ENCODE results near the gene FBXO41. TPM values are rescaled to one million over a fixed set of nuclear protein-coding genes. Genes with fewer than 3 reads are reported as not detected.

The FBXO41 gene
- total RNA-seq, 1 donor: 10.5 TPM

DNA sequence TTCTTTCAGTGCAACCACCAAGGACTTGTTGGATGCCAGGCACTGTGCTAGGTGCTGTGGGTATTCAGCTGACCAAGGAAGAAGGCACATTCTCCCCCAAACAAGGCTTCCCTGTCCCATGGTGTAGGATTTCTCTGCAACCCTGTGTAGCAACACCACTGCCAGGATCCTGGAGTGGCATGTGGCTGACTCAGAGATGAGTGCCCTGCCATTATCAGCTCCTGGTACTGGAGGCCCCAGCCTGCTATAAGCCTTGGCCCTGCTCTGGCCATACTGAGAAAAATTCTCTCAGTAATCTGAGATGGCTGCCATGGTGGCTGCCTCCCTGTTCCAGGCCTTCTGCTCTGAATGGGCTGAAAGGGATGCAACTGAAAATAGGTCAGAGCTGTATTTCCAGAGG, 66.0 kb downstream of the FBXO41 start:
- no peak for DNase-seq (ENCODE audit: low read depth in 2 of 3, low spot score in 2 of 3)

GRCh38 chr2:73217826-73218225, 66.5 kb downstream of the FBXO41 start:
- DNase-seq (ENCODE audit: low read depth in 2 of 3, low spot score in 2 of 3): no peak

GRCh38 chr2:73217160-73217559, 67.1 kb downstream of the FBXO41 start:
- DNase-seq (ENCODE audit: low read depth in 2 of 3, low spot score in 2 of 3): no peak

GRCh38 chr2:73215254-73215653, 69.0 kb downstream of the FBXO41 start:
- no peak for DNase-seq (ENCODE audit: low read depth in 2 of 3, low spot score in 2 of 3)

DNA sequence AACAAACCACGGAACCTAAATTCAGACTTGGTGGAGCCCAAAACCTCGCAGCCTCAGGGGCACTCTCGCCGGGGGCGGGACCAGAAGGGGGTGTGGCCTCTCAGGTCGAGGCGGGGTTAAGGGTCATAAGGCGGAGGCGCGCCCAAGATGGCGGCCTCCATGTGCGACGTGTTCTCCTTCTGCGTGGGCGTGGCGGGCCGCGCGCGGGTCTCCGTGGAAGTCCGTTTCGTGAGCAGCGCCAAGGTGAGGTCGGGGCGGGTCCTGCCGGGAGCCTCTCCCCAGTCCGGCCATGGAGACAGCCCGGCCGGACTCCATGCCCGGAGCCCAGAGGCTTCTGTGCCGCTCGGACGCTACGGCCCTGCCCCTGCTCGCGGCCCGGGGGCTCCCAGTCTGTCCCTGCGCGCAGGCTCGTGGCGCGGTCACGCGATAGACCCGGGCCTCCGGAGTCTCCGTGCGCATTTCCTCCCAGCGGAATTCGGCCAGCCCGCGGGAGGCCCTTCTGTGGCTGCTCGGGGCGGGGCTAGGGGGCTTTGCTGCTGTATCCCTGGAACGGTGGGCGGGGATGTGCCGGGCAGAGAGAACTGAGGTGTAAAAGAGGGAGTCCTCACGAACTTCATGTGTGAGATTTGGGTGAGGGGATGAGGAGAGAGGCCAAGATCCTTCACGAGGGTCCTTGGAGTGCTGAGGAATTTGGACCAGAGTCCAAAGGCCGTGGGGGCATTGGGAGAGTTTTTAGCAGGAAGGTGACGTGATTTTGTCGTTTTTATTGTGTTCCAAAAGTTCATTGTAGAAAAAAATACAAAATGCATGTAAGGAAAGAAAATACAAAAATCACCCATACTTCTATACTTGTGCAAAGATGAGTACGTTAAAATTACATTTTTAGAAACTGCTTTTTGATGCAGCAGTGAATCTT, 69.9 kb downstream of the FBXO41 start, which contains the start of gene SMYD5:
TSS of gene SMYD5 (plus strand) at position 126 of the 916 bp plus-strand sequence. CDS start at position 148, 22 bp downstream.
- peak; percentile 77 to 92 (median 86) for DNase-seq (ENCODE audit: low read depth in 2 of 3, low spot score in 2 of 3)

DNA sequence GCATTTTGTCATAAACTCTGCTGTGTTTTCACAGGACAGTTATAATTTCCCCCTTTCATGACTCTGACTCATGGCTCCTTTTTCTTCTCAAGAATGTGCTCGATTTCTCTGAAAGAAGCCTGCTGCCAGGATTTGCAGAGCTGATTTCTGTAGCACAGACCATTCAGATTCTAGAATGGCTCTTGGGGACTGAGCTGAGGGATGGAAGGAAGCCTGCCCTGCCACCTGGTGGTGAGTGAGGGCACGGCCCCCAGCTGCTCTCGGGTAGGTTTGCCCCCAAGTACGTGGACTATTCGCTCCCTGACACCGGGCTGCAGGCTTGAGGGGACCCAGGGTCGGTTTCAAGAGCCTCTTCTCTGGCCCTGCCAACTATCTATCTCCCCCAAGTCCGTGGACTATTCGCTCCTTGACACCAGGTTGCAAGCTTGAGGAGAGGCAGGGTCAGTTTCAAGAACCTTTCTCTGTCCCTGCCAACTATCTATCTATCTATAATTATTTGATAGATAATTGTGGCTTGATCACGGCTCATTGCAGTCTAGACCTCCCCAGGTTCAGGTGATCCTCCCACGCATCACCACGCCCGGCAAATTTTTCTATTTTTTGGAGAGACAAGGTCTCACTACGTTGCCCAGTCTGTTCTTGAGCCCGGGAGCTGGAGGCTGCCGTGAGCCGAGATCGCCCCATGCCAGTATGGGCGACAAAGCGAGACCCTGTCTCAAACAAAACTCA, 71.7 kb downstream of the FBXO41 start:
- DNase-seq (ENCODE audit: low read depth in 2 of 3, low spot score in 2 of 3): peak; percentile 38 to 81 (median 70)

- no peak for DNase-seq (ENCODE audit: low read depth in 2 of 3, low spot score in 2 of 3)
Measured at GRCh38 chr2:73212098-73212447, 72.2 kb downstream of the FBXO41 start.

DNA sequence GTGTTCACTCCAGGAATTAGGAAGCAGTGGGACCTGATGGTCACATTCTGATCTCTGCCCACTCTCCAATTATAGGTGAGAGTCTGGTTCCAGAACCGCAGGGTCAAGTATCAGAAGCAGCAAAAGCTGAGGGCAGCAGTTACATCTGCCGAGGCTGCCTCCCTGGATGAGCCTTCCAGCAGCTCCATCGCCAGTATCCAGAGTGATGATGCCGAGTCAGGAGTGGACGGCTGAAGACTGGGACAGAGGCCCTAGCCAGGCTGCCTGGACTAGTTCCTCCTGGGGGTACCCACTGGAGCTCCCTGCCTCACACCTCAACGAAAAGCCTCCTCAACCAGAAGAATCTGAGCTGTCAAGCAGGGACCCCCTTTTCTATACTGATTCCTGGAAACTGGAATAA, 73.6 kb downstream of the FBXO41 start:
- DNase-seq (ENCODE audit: low read depth in 2 of 3, low spot score in 2 of 3): no peak

- no peak for DNase-seq (ENCODE audit: low read depth in 2 of 3, low spot score in 2 of 3)
Measured at GRCh38 chr2:73210019-73210418, 74.3 kb downstream of the FBXO41 start.

GRCh38 chr2:73208258-73208657, 76.0 kb downstream of the FBXO41 start:
- no peak for DNase-seq (ENCODE audit: low read depth in 2 of 3, low spot score in 2 of 3)

DNA sequence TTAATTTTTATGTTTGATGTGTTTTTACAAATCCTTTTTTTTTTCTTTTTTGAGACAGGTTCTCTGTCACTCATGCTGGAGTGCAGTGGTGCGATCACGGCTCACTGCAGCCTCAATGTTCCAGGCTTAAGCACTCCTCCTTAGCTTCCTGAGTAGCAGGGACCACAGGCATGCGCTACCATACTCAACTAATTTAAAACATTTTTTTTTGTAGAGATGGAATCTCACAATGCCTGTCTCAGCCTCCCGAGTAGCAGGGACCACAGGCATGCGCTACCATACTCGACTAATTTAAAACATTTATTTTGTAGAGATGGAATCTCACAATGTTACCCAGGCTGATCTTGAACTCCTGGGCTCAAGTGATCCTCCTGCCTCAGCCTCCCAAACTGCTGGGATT, 78.7 kb downstream of the FBXO41 start:
- DNase-seq (ENCODE audit: low read depth in 2 of 3, low spot score in 2 of 3): no peak

Small RNAs within 50 kb of the gene (small RNA-seq; reads per million reads assigned to genes)
- not detected for gene RNU6-111P

Other genes starting within 250 kb of the FBXO41 start
- gene SFXN5, start 212.8 kb downstream of the FBXO41 start, total RNA-seq: 28.8 TPM
- 4.3 TPM for gene RAB11FIP5, start 171.5 kb downstream of the FBXO41 start, total RNA-seq
- not detected for gene NOTO, start 81.9 kb downstream of the FBXO41 start, total RNA-seq
- gene SMYD5, start 70.2 kb downstream of the FBXO41 start, total RNA-seq: 23.7 TPM
- 12.1 TPM for gene PRADC1, start 51.2 kb downstream of the FBXO41 start, total RNA-seq
- gene CCT7, start 50.2 kb downstream of the FBXO41 start, total RNA-seq: 211 TPM
- 0.54 TPM for gene EGR4, start 9.1 kb upstream of the FBXO41 start, total RNA-seq
- 18.3 TPM for gene ALMS1, start 101.4 kb upstream of the FBXO41 start, total RNA-seq